HG03097 (cell line): Measurements from ENCODE around the gene MT1E.

Experiments
- ATAC-seq: cut with Tn5 transposase; IDR thresholded peaks from one replicate; pipeline ENCODE4 v1.9.1; 2021; ENCODE audit not compliant: unreplicated experiment, low FRiP score

Gene MT1E

DNA sequence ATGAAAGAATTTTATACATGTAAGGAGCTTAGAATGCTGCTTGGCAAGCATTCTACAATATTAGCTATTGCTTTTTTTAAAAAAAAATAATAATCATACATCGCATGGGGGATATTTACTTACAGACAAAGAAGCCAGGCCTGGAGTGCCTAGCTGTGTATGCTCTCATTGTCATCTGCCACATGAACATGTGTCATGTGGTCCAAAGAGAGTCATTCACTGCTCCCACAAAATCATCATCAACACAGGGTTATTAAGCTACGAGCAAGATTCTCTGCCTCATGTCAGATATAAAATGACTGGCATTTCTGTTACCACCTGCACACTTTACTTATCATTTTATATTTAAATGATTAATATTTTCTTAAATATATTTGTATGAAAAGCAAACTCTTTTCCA is 1.9 kb upstream of the MT1E start:
- ATAC-seq = no peak

DNA sequence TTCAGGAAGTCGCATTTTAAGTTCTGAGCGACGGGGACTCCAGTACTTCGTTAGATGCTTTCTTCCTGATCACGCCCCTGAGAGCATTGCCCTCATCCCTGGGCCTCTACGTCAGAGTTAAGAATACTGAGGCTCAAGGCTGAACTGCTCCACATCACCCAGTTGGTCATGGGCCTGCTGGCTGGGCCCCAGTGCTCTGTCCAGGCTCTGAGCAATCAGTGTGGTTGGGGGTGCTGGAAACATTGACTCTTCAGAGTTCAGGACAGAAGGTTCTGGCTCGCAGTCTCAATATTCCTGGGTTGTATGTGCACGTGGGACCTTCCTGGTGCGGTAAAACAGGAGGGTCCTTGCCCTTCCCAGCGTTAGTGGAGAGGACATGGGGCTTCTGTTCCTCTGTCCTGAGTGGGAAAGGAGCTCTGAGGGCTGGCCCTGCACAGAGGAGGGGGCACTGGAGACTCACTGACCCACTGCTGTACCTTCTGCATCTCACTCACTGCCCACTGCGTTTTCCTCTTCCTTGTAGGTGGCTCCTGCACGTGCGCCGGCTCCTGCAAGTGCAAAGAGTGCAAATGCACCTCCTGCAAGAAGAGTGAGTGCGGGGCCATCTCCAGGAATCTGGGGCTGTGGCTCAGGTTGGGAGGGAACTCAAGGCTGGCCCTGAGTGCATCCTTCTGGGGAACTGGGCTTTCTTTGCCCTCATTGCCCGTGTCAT is 518 bp downstream of the MT1E start:
- ATAC-seq = no peak

DNA sequence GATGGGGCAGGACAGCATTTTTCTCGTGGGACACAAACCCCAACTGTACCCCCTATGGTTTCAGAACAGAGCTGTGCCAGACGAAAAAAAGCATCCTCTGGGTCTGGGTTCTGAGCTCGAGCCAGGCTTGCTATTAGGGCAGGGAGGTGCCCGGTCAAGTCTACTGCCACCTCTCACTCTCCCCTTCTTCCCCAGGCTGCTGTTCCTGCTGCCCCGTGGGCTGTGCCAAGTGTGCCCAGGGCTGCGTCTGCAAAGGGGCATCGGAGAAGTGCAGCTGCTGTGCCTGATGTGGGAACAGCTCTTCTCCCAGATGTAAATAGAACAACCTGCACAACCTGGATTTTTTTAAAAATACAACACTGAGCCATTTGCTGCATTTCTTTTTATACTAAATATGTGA is 1.1 kb downstream of the MT1E start:
- ATAC-seq = no peak

DNA sequence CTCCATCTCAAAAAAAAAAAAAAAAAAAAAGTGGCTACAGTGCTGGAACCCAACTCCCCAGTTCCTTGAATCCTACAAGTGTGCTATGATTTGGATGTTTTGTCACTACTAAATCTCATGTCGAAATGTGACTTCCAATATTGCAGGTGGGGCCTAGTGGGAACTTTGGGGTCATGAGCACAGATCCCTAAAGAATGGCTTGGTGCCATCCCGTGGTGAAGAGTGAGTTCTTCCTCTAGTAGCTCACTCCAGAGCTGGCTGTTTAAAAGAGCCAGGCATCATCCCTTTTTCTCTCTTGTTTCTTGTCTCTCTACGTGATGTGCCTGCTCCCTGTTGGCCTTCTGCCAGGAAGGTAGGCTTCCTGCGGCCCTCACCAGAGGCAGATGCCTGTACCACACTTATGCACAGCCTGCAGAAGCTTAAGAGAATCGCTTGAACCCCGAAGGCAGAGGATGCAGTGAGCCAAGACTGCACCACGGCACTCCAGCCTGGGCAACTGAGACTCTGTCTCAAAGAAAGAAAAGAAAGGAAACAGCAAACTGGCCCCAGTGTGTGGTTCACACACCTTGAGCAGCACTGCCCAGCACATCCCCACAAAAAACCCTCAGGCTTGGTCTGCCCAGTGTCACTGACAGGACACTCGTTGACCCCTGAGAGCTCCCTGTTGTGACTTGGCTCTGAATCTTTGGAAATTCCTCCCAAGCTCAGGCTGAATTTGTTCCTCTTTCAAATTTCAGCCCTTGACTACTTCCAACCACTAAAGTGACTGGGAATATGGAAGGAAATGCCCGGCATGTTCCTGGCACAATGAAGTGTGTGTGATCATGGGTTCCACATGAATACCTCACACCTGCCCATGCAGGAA is 3.1 kb downstream of the MT1E start:
- ATAC-seq = no peak

DNA sequence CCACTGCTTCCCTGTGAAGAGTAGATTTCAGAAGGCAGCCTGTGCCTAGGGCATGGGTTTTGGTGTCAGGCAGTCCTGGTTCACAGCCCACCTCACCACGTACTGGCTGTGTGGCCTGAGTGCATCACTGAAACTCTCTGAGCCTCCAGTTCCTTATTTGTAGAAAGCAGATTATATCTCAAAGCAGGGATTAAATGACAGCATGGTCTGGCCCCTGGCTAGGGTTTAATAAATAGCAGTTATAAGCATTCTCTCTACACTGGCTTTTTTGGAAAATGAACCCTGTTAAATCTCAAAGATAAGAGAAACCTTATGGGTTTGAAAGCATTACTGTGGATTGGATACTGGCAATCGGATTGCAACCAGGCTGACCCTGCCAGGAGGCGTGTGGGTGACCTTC is 4.0 kb downstream of the MT1E start:
- ATAC-seq = no peak

DNA sequence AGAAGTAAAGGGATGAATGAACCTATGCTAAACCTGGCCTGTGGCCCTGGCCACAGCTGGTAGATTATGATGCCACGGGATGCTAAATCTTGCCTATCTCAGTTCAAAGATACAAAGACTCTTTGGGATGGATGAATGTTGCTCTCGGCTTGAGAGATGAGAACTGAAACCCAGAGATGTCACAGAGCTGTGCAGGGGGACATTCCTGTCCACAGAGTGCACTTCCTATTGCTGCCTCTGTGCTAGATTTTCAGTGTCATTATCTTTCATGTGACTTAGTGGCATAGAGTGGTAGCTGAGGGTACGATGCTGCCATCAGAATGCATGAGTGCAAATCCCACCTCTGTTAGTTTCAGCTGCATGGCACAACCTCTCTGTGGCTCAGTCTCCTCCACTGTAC is 4.6 kb downstream of the MT1E start:
- peak; percentile 72 for ATAC-seq

DNA sequence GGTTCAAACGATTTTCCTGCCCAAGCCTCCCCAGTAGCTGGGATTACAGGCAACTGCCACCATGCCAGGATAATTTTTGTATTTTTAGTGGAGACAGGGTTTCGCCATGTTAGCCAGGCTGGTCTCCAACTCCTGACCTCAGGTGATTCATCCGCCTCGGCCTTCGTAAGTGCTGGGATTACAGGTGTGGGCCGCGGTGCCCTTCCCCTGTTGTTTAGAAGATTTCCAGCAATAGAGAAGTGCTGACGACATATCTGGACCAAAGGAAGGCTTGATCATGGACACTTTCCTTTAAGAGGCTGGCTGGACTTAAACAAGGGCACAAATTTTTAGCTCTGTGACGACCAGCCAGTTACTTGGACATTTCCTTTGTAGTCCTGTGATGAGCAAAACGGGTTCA is 5.6 kb downstream of the MT1E start:
- ATAC-seq = no peak

DNA sequence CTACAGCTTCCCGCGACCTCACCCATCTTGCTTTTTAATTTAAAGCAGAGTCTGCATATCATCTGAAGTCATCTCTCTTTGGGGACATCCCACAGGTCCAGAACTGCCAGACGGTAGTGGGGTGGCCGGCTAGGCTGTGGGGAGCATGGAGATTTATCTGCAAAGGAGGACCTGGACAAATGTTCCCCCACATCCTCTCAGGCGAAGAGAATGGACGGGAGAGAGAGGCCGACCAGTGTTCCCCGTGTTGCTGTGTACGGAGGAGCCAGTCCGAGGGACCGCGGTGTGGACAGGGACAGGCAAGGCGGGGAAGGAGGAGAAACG is 6.2 kb downstream of the MT1E start:
- ATAC-seq = no peak

DNA sequence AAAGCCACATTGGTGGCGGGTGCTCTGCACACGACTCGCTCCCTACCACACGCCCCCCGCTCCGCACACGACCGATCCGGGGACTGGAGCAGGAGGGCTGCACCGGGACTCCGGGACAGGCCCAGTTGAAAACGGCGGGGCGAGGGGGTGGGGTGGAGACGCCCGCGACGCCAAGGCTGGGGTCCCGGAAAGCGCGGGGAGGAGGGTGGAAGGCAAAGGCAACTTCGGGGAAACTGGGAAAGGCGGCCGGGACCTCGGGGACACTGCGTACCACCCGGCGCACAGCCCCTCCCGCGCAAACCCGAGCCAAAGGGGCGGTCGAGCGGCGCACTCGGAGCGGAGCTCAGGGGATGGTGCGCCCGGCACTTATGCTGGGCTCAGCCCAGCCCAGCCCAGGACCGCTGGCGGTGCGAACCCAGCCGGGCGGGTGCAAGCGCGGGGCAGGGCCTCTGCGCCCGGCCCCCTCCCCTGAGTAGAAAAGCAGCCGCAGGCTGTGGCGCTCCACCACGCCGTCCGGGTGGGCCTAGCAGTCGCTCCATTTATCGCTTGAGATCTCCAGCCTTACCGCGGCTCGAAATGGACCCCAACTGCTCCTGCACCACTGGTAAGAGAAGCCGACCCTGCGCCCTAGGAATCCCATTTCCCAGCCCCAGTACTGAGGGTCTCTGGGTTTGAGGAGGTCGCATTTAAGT is 6.7 kb downstream of the MT1E start, which contains the start of gene MT1M:
Gene MT1M (plus strand): TSS at position 504 of the 692 bp plus-strand sequence. CDS start 73 bp downstream, at position 577.
- no peak for ATAC-seq

DNA sequence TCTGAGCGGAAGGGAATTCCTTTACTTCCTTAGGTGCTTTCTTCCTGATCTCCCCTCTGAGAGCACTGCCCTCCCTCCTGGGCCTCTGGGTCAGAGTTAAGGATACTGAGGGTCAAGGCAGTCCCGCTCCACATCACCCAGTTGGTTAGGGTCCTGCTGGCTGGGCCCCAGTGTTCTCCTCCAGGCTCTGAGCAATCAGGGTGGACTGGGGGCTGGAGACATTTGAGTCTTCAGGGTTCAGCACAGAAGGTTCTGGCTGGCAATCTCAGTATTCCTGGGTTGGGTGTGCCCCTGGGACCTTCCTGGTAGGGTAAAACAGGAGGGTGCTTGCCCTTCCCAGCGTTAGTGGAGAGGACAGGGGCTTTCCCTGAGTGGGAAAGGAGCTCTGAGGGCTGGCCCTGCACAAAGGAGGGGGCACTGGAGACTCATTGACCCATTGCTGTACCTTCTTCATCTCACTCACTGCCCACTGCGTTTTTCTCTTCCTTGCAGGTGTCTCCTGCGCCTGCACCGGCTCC is 7.3 kb downstream of the MT1E start:
- ATAC-seq = no peak

DNA sequence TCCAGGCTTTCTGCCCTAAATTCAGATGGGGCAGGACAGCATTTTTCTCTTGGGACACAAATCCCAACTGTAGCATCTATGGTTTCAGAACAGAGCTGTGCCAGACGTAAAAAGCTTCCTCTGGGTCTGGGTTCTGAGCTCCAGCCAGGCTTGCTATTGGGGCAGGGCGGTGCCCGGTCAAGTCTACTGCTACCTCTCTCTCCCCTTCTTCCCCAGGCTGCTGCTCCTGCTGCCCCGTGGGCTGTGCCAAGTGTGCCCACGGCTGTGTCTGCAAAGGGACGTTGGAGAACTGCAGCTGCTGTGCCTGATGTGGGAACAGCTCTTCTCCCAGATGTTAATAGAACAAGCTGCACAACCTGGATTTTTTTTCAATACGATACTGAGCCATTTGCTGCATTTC is 8.0 kb downstream of the MT1E start:
- ATAC-seq = no peak

DNA sequence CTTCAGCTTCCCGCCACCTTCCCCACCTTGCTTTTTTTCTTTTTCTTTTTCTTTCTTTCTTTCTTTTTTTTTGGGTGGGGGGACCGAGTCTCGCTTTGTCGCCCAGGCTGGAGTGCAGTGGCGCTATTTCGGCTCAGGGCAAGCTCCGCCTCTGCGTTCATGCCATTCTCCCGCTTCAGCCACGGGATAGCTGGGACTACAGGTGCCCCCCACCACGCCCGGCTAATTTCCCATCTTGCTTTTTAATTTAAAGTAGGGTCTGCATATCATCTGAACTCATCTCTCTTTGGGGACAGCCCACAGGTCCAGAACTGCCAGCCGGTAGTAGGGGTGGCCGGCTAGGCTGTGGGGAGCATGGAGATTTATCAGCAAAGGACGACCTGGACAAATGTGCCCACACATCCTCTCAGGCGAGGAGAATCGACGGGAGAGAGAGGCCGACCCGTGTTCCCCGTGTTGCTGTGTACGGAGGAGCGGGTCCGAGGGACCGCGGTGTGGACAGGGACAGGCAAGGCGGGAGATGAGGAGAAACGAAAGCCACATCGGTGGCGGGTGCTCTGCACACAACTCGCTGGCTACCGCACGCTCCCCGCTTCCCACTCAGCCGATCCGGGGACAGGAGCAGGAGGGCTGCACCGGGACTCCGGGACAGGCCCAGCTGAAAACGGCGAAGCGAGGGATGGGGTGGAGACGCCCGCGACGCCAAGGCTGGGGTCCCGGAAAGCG is 9.3 kb downstream of the MT1E start:
- ATAC-seq = no peak

DNA sequence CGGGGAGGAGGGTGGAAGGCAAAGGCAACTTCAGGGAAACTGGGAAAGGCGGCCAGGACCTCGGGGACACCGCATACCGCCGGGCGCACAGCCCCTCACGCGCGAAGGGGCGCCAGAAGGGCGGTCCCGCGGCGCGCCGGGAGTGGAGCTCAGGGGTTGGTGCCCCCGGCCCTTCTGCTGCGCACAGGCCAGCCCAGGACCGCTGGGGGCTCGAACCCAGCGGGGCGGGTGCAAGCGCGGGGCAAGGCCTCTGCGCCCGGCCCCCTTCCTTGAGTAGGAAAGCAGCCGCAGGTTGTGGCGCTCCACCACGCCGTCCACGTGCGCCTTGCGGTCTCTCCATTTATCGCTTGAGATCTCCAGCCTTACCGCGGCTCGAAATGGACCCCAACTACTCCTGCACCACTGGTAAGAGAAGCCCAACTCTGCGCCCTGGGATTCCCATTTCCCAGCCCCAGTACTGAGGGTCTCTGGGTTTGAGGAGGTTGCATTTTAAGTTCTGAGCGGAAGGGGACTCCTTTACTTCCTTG is 9.9 kb downstream of the MT1E start:
- ATAC-seq = no peak

DNA sequence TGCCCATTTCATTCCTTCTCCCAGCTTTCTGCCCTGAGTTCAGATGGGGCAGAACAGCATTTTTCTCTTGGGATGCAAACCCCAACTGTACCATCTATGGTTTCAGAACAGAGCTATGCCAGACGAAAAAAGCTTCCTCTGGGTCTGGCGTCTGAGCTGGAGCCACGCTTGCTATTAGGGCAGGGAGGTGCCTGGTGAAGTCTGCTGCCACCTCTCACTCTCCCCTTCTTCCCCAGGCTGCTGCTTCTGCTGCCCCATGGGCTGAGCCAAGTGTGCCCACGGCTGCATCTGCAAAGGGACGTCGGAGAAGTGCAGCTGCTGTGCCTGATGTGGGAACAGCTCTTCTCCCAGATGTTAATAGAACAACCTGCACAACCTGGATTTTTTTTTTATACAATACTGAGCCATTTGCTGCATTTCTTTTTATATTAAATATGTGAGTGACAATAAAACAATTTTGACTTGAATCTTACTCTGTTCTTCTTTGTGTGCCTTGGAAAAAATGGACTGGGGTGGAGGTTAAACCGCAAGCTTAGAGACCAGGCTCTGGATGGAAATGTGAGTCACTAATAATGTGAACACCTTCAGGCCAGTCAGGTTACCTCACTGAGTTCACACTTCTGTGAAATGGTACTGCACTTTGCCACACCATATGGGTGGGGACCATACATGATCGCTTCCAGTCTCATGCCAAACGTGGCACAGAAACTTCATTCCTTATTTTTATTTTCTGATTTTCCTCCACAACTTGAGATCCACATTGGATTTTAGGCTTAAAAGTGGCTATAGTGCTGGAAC is 11.2 kb downstream of the MT1E start:
- no peak for ATAC-seq

DNA sequence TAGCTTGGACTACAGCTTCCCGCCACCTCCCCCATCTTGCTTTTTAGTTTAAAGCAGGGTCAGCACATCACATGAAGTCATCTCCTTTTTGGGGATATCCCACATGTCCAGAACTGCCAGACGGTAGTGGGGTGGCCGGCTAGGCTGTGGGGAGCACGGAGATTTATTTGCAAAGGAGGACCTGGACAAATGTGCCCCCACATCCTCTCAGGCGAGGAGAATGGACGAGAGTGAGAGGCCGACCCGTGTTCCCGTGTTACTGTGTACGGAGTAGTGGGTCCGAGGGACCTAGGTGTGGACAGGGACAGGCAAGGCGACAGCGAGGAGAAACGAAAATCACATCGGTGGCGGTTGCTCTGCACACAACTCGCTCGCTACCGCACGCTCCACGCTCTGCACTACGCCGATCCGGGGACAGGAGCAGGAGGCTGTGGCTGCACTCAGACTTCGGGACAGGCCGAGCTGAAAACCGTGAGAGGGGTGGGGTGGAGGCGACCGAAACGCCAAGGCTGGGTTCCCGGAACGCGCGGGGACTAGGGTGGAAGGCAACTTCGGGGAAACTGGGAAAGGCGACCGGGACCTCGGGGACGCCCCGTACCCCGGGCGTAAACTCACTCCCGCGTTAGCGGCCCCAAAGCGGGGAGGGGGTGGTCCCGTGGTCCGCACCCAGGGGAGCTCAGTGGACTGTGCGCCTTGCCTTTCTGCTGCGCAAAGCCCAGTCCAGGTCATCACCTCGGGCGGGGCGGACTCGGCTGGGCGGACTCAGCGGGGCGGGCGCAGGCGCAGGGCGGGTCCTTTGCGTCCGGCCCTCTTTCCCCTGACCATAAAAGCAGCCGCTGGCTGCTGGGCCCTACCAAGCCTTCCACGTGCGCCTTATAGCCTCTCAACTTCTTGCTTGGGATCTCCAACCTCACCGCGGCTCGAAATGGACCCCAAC is 12.5 kb downstream of the MT1E start, which contains the start of gene MT1A:
Gene MT1A (plus strand): TSS at position 853 of the 937 bp plus-strand sequence. CDS start 73 bp downstream, at position 926.
- ATAC-seq = no peak

DNA sequence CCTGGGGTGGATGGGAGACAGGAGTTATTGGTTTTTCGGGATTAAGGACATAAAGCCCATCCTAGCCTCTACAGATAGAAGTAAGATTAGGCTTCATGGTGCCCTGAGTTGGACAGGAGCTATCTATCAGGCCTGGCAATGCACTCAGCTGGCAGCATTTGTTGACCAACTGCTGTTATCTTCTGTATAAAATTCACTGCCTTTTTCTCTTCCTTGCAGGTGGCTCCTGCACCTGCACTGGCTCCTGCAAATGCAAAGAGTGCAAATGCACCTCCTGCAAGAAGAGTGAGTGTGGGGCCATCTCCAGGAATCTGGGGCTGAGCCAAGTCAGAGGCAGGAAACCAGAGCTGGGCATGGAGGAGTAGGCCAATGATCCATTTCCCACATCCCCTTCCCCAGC is 13.5 kb downstream of the MT1E start:
- ATAC-seq = no peak

DNA sequence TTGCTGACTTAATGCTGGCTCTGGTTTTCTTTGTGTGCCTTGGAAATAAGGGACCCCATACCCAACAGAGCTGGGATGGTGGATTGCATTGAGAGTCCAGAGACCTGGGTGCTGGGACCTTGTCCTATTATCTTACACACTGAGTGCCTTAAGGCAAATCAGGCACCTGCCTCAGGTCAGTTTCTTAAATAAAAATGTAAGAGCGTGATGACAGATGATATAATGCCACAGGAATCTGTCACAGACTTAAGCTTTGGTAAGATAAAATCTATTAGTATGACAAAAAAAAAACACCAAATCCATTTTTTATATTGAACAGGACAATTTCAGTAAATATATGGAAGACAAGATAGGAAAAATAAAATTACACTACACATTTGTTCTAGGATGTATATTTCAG is 14.5 kb downstream of the MT1E start:
- no peak for ATAC-seq

DNA sequence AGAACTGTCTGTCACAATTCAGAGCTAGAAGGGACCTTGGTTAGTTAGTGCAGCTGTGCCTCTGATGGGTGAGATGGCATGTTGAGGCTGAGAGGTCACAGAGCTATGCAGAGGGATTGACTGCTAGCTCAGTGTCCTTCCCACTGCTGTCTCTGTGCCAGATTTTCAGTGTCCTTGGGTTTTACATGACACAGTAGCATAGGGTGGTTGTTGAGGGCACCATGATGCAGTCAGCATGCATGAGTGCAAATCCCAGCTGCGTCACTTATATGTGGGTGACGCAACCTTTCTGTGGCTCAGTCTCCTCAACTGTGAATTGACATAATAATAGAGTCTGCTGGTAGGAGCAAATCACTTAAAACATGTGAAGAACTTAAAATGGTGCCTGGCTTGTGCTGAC is 15.6 kb downstream of the MT1E start:
- no peak for ATAC-seq
